Measurements from ENCODE around the gene TIMM9.
"Not testable (repeated sequence)": the region's sequence is repeated elsewhere in the genome, so short reads cannot be mapped to it uniquely, and the experiment has no call there.

The TIMM9 gene

GRCh38 chr14:58427281-58428117 lies at the start of gene TIMM9, which contains the start of gene KIAA0586:
TIMM9 (minus strand) TSS chr14:58427531; CDS start chr14:58411945, 15,586 bp downstream.
KIAA0586 (plus strand) TSS chr14:58427719; CDS start chr14:58428265, 546 bp downstream.
- peak; percentile 87 to 95 (median 94) for DNase-seq (ENCODE audit: low read depth in 3 of 3)

- DNase-seq (ENCODE audit: low read depth in 3 of 3), result no peak
These were observed 49.0 kb upstream of the TIMM9 start for GRCh38 chr14:58476320-58476719.

- DNase-seq (ENCODE audit: low read depth in 3 of 3), result no peak
These were observed 42.0 kb upstream of the TIMM9 start for GRCh38 chr14:58469309-58469708.

- DNase-seq (ENCODE audit: low read depth in 3 of 3), result no peak
These were observed 40.2 kb upstream of the TIMM9 start for GRCh38 chr14:58467575-58467974.

- no peak for DNase-seq (ENCODE audit: low read depth in 3 of 3)
These were observed 39.1 kb upstream of the TIMM9 start for GRCh38 chr14:58466459-58466858.

GRCh38 chr14:58465421-58465820 lies 38.1 kb upstream of the TIMM9 start:
- no peak for DNase-seq (ENCODE audit: low read depth in 3 of 3)

GRCh38 chr14:58464652-58465051 lies 37.3 kb upstream of the TIMM9 start:
- DNase-seq (ENCODE audit: low read depth in 3 of 3), result no peak

GRCh38 chr14:58463147-58463546 lies 35.8 kb upstream of the TIMM9 start:
- no peak for DNase-seq (ENCODE audit: low read depth in 3 of 3)

- DNase-seq (ENCODE audit: low read depth in 3 of 3), result no peak
These were observed 33.4 kb upstream of the TIMM9 start for GRCh38 chr14:58460772-58461171.

- no peak for DNase-seq (ENCODE audit: low read depth in 3 of 3)
These were observed 28.4 kb upstream of the TIMM9 start for GRCh38 chr14:58455593-58456265.

- DNase-seq (ENCODE audit: low read depth in 3 of 3), result no peak
These were observed 17.3 kb upstream of the TIMM9 start for GRCh38 chr14:58444627-58445026.

GRCh38 chr14:58439476-58439875 lies 12.1 kb upstream of the TIMM9 start:
- no peak for DNase-seq (ENCODE audit: low read depth in 3 of 3)

GRCh38 chr14:58430156-58430555 lies 2.8 kb upstream of the TIMM9 start:
- no peak for DNase-seq (ENCODE audit: low read depth in 3 of 3)

GRCh38 chr14:58428118-58428683 lies 870 bp upstream of the TIMM9 start:
- no peak for DNase-seq (ENCODE audit: low read depth in 3 of 3)

GRCh38 chr14:58426670-58427280 lies 556 bp downstream of the TIMM9 start:
- DNase-seq (ENCODE audit: low read depth in 3 of 3), result peak; percentile 25 to 31 (median 29)

GRCh38 chr14:58416934-58417333 lies 10.4 kb downstream of the TIMM9 start:
- not testable (repeated sequence) for DNase-seq (ENCODE audit: low read depth in 3 of 3)

- no peak for DNase-seq (ENCODE audit: low read depth in 3 of 3)
These were observed 11.4 kb downstream of the TIMM9 start for GRCh38 chr14:58415636-58416547.

GRCh38 chr14:58414845-58415244 lies 12.5 kb downstream of the TIMM9 start:
- no peak for DNase-seq (ENCODE audit: low read depth in 3 of 3)

GRCh38 chr14:58408681-58409215 lies 18.6 kb downstream of the TIMM9 start:
- DNase-seq (ENCODE audit: low read depth in 3 of 3), result no peak

GRCh38 chr14:58401587-58401986 lies 25.7 kb downstream of the TIMM9 start:
- no peak for DNase-seq (ENCODE audit: low read depth in 3 of 3)

- no peak for DNase-seq (ENCODE audit: low read depth in 3 of 3)
These were observed 28.4 kb downstream of the TIMM9 start for GRCh38 chr14:58398895-58399294.

Data from stimulated activated CD4-positive, alpha-beta T cell treated with anti-CD3 and anti-CD28 coated beads, TNF-alpha, amount 100 ng/mL, for 24 hours (primary cell).